Effector memory CD4-positive, alpha-beta T cell (primary cell): Measurements from ENCODE around the gene ING5.

Source experiments
- DNase-seq, 3 donors: peaks; one replicate each; pipeline ENCODE4 v3.0.0-alpha.2; 2020
- H3K27ac ChIP-seq: 2 replicates; pipeline ENCODE4 v1.7.0; 2013; ENCODE audit warnings: mild to moderate bottlenecking, low read length, moderate library complexity; ENCODE audit not compliant: insufficient read depth, poor library complexity, severe bottlenecking
- H3K27me3 ChIP-seq: replicated peaks from 2 replicates; pipeline ENCODE4 v1.7.0; 2013; ENCODE audit warnings: mild to moderate bottlenecking, low read length; ENCODE audit not compliant: insufficient read depth, control insufficient read depth, poor library complexity, severe bottlenecking
- H3K36me3 ChIP-seq: 2 replicates; pipeline ENCODE4 v1.7.0; 2013; ENCODE audit warnings: mild to moderate bottlenecking, low read length, moderate library complexity; ENCODE audit not compliant: control insufficient read depth, insufficient read depth
- H3K4me1 ChIP-seq: 2 replicates; pipeline ENCODE4 v1.7.0; 2013; ENCODE audit warnings: low read length, mild to moderate bottlenecking; ENCODE audit not compliant: control insufficient read depth, insufficient read depth, poor library complexity, severe bottlenecking
- H3K4me3 ChIP-seq: 2 replicates; pipeline ENCODE4 v1.7.0; 2013; ENCODE audit warnings: low read length, low read depth, mild to moderate bottlenecking; ENCODE audit not compliant: insufficient read depth, poor library complexity, severe bottlenecking
- H3K9me3 ChIP-seq: 2 replicates; pipeline ENCODE4 v1.7.0; 2013; ENCODE audit warnings: mild to moderate bottlenecking, low read length, moderate library complexity; ENCODE audit not compliant: control insufficient read depth

ING5 gene

GRCh38 chr2:241680827-241681599 lies 20.8 kb upstream of the ING5 start:
- H3K9me3 ChIP-seq: no peaks in the 10 kb centered on the region
- no peak overlapping the region for H3K27ac ChIP-seq
- DNase-seq: no peak
- no peak overlapping the region for H3K4me3 ChIP-seq
- no peaks in the 10 kb centered on the region for H3K27me3 ChIP-seq
- H3K4me1 ChIP-seq: peaks cover 2% of the 10 kb centered on the region
- H3K36me3 ChIP-seq: peaks cover 25% of the 10 kb centered on the region

- H3K27me3 ChIP-seq: no peaks in the 10 kb centered on the region
- H3K4me1 ChIP-seq: peaks cover 16% of the 10 kb centered on the region
- DNase-seq: no peak
- no peaks in the 10 kb centered on the region for H3K9me3 ChIP-seq
- H3K27ac ChIP-seq: peak overlapping the region; percentile 61
- H3K36me3 ChIP-seq: peaks cover 16% of the 10 kb centered on the region
- peak overlapping the region; percentile 92 for H3K4me3 ChIP-seq
Observed at GRCh38 chr2:241686324-241686649, 15.6 kb upstream of the ING5 start.

GRCh38 chr2:241686650-241687425 lies 15.0 kb upstream of the ING5 start, which contains the start of gene DTYMK:
Gene DTYMK (minus strand): TSS chr2:241686815. CDS start chr2:241686783, 32 bp downstream.
- Histone ChIP-seq H3K9me3 (no peaks in the 10 kb centered on the region), H3K36me3 (peaks cover 11% of the 10 kb centered on the region), H3K4me3 (peak within 1 kb of the TSS; percentile 92), H3K27ac (peak within 1 kb of the TSS; percentile 84), H3K4me1 (peaks cover 16% of the 10 kb centered on the region), H3K27me3 (no peaks in the 10 kb centered on the region)
- peak; percentile 90 to 93 (median 93) for DNase-seq

- Histone ChIP-seq H3K9me3 (no peaks in the 10 kb centered on the region), H3K4me1 (peaks cover 16% of the 10 kb centered on the region), H3K27me3 (no peaks in the 10 kb centered on the region), H3K4me3 (no peak overlapping the region), H3K36me3 (peaks cover 10% of the 10 kb centered on the region), H3K27ac (no peak overlapping the region)
- DNase-seq: no peak
Observed at GRCh38 chr2:241689306-241689705, 12.5 kb upstream of the ING5 start.

- H3K36me3 ChIP-seq: peaks cover 10% of the 10 kb centered on the region
- H3K4me3 ChIP-seq: no peak overlapping the region
- no peaks in the 10 kb centered on the region for H3K9me3 ChIP-seq
- peaks cover 16% of the 10 kb centered on the region for H3K4me1 ChIP-seq
- no peak for DNase-seq
- H3K27me3 ChIP-seq: no peaks in the 10 kb centered on the region
- no peak overlapping the region for H3K27ac ChIP-seq
Observed at GRCh38 chr2:241690202-241690717, 11.6 kb upstream of the ING5 start.

GRCh38 chr2:241692448-241692847 lies 9.4 kb upstream of the ING5 start:
- no peak for DNase-seq
- H3K27me3 ChIP-seq: no peaks in the 10 kb centered on the region
- peaks cover 10% of the 10 kb centered on the region for H3K36me3 ChIP-seq
- H3K4me1 ChIP-seq: peaks cover 13% of the 10 kb centered on the region
- H3K9me3 ChIP-seq: no peaks in the 10 kb centered on the region
- H3K27ac ChIP-seq: no peak overlapping the region
- no peak overlapping the region for H3K4me3 ChIP-seq

GRCh38 chr2:241695651-241696050 lies 6.2 kb upstream of the ING5 start:
- Histone ChIP-seq H3K36me3 (peaks cover 3% of the 10 kb centered on the region), H3K27me3 (no peaks in the 10 kb centered on the region), H3K4me3 (no peak overlapping the region), H3K27ac (no peak overlapping the region), H3K4me1 (no peaks in the 10 kb centered on the region), H3K9me3 (no peaks in the 10 kb centered on the region)
- DNase-seq: no peak

GRCh38 chr2:241701149-241701398 lies 765 bp upstream of the ING5 start:
- Histone ChIP-seq H3K36me3 (peaks cover 8% of the 10 kb centered on the region), H3K27me3 (no peaks in the 10 kb centered on the region), H3K27ac (peak overlapping the region; percentile 68), H3K4me3 (peak overlapping the region; percentile 68), H3K9me3 (no peaks in the 10 kb centered on the region), H3K4me1 (peaks cover 15% of the 10 kb centered on the region)
- no peak for DNase-seq

GRCh38 chr2:241702155-241703031 lies 554 bp downstream of the ING5 start:
- peaks cover 18% of the 10 kb centered on the region for H3K36me3 ChIP-seq
- no peaks in the 10 kb centered on the region for H3K27me3 ChIP-seq
- peak; percentile 77 to 82 (median 79) for DNase-seq
- no peaks in the 10 kb centered on the region for H3K9me3 ChIP-seq
- H3K4me3 ChIP-seq: peak overlapping the region; percentile 72
- H3K27ac ChIP-seq: peak overlapping the region; percentile 77
- peaks cover 15% of the 10 kb centered on the region for H3K4me1 ChIP-seq
